OCI-LY7 (cell line): ENCODE results near the gene THOC1.

Experiments used
- CTCF ChIP-seq: fragments of 200-600 bp; sonication (generic); conservative IDR thresholded peaks from 2 replicates; pipeline ENCODE4 v1.5.1; 2014; ENCODE audit warnings: mild to moderate bottlenecking, antibody characterized with exemption, low read length, moderate library complexity, mixed read lengths
- EZH2phosphoT487 ChIP-seq: fragments of 200-600 bp; sonication (generic); IDR thresholded peaks from 2 replicates; pipeline ENCODE4 v1.6.1; 2018; ENCODE audit warnings: low read depth, borderline replicate concordance, mild to moderate bottlenecking, mixed run types, antibody characterized with exemption, low read length, moderate library complexity, mixed read lengths

GRCh38 chr18:213505-213904 lies 54.3 kb downstream of the THOC1 start:
- TF ChIP-seq CTCF (no peak), EZH2phosphoT487 (no peak)
